Stimulated activated CD4-positive, alpha-beta T cell treated with anti-CD3 and anti-CD28 coated beads, Interleukin-4, amount 100 ng/mL, for 4 hours (primary cell): ENCODE results near the gene PURB.
"Not testable (repeated sequence)": the region's sequence is repeated elsewhere in the genome, so short reads cannot be mapped to it uniquely, and the experiment has no call there.

Source experiments
- DNase-seq, 2 experiments: peaks; one replicate each; pipeline ENCODE4 v3.0.0-alpha.2; 2020

Gene PURB

GRCh38 chr7:44891372-44891771, 6.0 kb upstream of the PURB start:
- DNase-seq = peak in 1 of 2 experiments; percentile 16

DNA sequence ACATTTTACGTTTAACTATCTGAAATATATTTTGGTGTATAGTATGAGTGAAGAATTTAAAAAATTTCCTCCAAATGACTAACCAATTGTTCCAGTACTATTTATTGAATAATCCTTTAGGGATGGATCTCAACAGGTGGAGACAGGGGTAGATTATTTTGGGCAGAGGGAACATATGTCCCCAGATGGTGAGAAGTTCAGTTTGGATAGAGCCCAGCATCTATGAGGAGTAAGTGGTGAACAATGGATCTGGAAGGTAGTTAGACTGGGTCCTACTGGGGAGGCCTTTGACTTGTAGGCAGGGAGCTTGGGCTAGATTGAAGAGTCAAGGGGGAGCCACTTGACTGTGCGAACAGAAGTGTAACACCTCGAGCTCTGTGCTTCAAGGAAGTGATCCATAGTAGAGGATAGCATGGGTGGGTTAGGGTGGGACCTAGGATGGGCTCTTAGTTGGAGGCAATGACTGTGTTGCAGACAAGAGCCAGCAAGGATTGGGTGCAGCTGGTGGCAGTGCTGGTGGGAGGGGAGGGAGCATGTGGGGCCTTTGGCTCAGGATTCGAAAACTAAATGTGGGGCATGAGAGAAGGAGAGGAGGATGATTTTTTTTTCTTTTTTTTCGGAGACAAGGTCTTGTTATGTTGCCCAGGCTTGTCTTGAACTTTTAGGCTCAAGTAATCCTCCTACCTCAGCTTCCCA, 3.9 kb upstream of the PURB start:
- DNase-seq = no peak

DNA sequence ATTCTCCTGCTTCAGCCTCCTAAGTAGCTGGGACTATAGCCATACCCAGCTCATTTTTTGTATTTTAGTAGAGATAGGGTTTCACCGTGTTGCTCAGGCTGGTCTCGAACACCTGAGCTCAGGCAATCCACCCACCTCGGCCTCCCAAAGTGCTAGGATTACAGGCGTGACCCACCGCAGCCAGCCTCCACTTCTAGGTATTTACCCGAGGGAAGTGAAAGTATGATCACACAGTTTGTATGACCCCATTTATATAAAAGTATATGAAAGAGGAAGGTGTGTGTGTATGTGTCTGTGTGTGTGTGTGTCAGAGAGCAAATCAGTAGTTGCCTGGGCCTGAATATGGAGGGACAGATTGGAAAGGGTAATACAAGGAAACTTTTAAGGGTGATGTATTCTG, 2.0 kb upstream of the PURB start:
- DNase-seq = no peak

GRCh38 chr7:44884621-44885393, 523 bp downstream of the PURB start:
- peak; percentile 31 to 37 for DNase-seq

GRCh38 chr7:44883961-44884620, 1.2 kb downstream of the PURB start:
- no peak for DNase-seq

DNA sequence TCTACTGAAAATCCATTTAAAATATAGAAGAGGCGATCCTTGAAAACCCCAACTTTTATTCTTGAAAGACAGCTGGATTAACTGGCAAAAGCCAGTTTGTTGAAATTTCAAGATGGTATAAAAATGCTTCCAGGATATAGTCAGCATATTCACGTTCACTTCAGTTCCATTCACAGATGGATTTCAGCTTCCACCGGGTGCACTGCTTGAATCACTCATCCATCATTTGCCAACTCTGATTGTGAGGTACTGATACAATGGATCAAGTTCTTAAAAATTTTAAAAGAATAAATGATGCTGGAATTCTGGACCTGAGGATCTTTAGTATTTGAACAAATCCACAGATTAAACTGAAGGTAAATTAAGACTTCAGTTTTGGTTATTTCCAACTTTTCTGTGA, 2.4 kb downstream of the PURB start:
- no peak for DNase-seq

- DNase-seq = no peak
Observed at GRCh38 chr7:44881610-44882009, 3.7 kb downstream of the PURB start.

GRCh38 chr7:44881066-44881600, 4.2 kb downstream of the PURB start:
- no peak for DNase-seq

DNA sequence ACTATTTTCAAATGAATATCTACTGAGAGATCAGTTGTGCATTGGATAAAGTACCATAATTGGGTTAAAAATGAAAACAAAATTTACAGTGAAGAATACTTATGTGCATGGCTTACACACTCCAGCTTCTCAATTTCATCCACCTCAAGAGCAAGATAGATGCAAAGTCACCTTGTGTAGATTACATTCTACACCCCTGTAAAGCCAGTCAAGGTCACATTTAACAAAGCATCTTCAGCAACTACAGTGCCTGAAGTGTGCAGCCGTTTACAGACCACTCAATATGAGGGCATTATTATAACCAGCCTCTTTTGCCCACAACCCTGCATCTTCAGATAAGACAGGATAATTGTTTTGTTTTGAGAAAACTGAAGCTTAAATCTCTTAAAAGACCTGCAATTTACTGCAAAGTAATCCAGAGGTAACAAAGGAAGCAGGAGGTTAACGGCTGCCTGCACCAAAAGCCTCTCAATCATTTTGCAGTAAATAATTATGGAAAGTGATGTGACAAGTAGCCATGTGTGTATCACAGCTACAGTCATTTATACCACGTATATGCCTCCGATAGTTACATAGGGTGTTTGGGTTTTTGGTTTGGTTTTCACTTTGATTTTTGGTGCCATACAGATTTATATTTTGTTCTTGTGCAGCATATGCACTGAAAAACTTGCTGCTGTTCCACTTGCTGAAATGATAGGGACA, 4.9 kb downstream of the PURB start:
- DNase-seq = no peak

- DNase-seq = no peak
Observed at GRCh38 chr7:44876393-44876792, 8.9 kb downstream of the PURB start.

DNA sequence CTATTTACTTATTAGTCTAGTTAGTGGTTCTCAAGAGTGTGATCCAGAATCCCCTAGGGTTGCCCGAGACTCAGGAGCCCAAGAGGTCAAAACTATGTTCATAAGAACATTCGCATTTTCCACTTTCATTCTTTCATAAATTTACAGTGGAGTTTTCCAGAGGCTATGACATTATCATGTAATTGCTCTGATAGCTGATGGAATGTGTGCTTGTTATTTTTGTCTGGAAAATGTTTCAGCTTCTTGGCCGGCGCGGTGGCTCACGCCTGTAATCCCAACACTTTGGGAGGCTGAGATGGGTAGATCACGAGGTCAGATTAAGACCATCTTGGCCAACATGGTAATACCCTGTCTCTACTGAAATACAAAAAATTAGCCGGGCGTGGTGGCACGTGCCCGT, 10.1 kb downstream of the PURB start:
- no peak for DNase-seq

DNA sequence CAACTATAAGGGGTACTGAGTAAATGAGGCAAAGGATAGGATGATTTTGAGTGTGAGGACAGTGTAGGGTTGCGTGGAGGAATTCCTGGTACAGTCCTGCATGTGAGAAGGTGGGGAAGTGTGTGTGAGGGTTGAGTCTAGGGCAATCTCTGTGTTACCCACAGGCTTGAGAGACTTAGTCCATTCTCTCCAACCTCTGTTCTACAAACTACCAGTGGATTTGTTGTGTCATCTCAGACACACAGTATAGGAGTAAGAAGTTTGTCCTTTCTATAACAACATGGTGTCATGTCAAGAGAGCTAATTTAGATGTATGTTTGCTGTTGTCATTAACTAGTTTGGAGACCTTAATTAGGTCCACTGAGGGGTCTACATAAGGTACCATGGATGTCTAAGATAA, 12.5 kb downstream of the PURB start:
- no peak for DNase-seq

- not testable (repeated sequence) for DNase-seq
Observed at GRCh38 chr7:44871918-44872317, 13.4 kb downstream of the PURB start.

- DNase-seq = not testable (repeated sequence)
Observed at GRCh38 chr7:44870780-44871179, 14.6 kb downstream of the PURB start.

DNA sequence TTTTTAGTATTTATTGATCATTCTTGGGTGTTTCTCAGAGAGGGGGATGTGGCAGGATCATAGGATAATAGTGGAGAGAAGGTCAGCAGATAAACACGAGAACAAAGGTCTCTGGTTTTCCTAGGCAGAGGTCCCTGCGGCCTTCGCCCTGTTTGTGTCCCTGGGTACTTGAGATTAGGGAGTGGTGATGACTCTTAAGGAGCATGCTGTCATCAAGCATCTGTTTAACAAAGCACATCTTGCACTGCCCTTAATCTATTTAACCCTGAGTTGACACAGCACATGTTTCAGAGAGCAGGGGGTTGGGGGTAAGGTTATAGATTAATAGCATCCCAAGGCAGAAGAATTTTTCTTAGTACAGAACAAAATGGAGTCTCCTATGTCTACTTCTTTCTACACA, 15.0 kb downstream of the PURB start:
- not testable (repeated sequence) for DNase-seq

- peak in 1 of 2 experiments; percentile 44 for DNase-seq
Observed at GRCh38 chr7:44867073-44867995, 18.0 kb downstream of the PURB start.

- not testable (repeated sequence) for DNase-seq
Observed at GRCh38 chr7:44861949-44862348, 23.4 kb downstream of the PURB start.

GRCh38 chr7:44858161-44858560, 27.2 kb downstream of the PURB start:
- DNase-seq = no peak

GRCh38 chr7:44854644-44855364, 30.5 kb downstream of the PURB start:
- DNase-seq = no peak

- no peak for DNase-seq
Observed at GRCh38 chr7:44853391-44853790, 31.9 kb downstream of the PURB start.

GRCh38 chr7:44852590-44852989, 32.7 kb downstream of the PURB start:
- DNase-seq = no peak
